ENCODE data around the gene PDCD2L. TPM values are rescaled to one million over a fixed set of nuclear protein-coding genes. Genes with fewer than 3 reads are reported as not detected.
"Not testable (repeated sequence)": the region's sequence is repeated elsewhere in the genome, so short reads cannot be mapped to it uniquely, and the experiment has no call there.

PDCD2L gene
- total and polyA plus RNA-seq, 4 donors, result 7.5 to 11.8 (median 10.8) TPM

GRCh38 chr19:34387446-34387810, 16.8 kb upstream of the PDCD2L start:
- no peaks in the 10 kb centered on the region for H3K4me1 ChIP-seq (ENCODE audit: control insufficient read depth in 5 of 5, insufficient read depth in 5 of 5, low read length in 5 of 5)
- WGBS, 2 donors, result 95 to 100% methylated on average over 1 of the region's 1 CpG
- TF ChIP-seq CTCF (IDR thresholded peaks at IDR 0.05; ENCODE audit: control extremely low read depth, extremely low read depth), result no peak

GRCh38 chr19:34388745-34389144, 15.5 kb upstream of the PDCD2L start:
- H3K4me1 ChIP-seq (ENCODE audit: control insufficient read depth in 5 of 5, insufficient read depth in 5 of 5, low read length in 5 of 5); H3K9ac ChIP-seq (ENCODE audit: insufficient read depth in 1 of 2, low read length in 2 of 2); ATAC-seq (ENCODE audit: insufficient read depth, low FRiP score); DNase-seq; H3K27me3 ChIP-seq (ENCODE audit: control insufficient read depth in 3 of 3, insufficient read depth in 3 of 3, low read length in 2 of 3); H3K27ac ChIP-seq (ENCODE audit: low read depth in 1 of 2, low read length in 1 of 2); H3K4me3 ChIP-seq; H3K9me3 ChIP-seq (ENCODE audit: control insufficient read depth in 4 of 4, insufficient read depth in 3 of 4, low read length in 3 of 4): not testable (repeated sequence)
- peaks cover 14 to 65% (median 51%) of the 10 kb centered on the region in 4 donors for H3K36me3 ChIP-seq (ENCODE audit: control insufficient read depth in 4 of 4, insufficient read depth in 4 of 4, low read length in 4 of 4)
- 100% methylated on average over 2 of the region's 2 CpGs for WGBS, 2 donors

More at GRCh38 chr19:34387446-34387810, 16.8 kb upstream of the PDCD2L start:
- Histone ChIP-seq H3K9me3 (ENCODE audit: control insufficient read depth in 4 of 4, insufficient read depth in 3 of 4, low read length in 3 of 4) (peaks cover 0 to 5% (median 1%) of the 10 kb centered on the region in 4 donors), H3K36me3 (ENCODE audit: control insufficient read depth in 4 of 4, insufficient read depth in 4 of 4, low read length in 4 of 4) (peaks cover 24 to 65% (median 58%) of the 10 kb centered on the region in 4 donors), H3K4me3 (no peak overlapping the region), H3K27me3 (ENCODE audit: control insufficient read depth in 3 of 3, insufficient read depth in 3 of 3, low read length in 2 of 3) (no peaks in the 10 kb centered on the region), H3K27ac (ENCODE audit: low read depth in 1 of 2, low read length in 1 of 2) (no peak overlapping the region), H3K9ac (ENCODE audit: insufficient read depth in 1 of 2, low read length in 2 of 2) (no peak overlapping the region)
- ATAC-seq (ENCODE audit: insufficient read depth, low FRiP score) (no peak), DNase-seq (no peak)

- no peak overlapping the region for H3K27ac ChIP-seq (ENCODE audit: low read depth in 1 of 2, low read length in 1 of 2)
- no peak for ATAC-seq (ENCODE audit: insufficient read depth, low FRiP score)
Measured at GRCh38 chr19:34391813-34392212, 12.4 kb upstream of the PDCD2L start.

DNA sequence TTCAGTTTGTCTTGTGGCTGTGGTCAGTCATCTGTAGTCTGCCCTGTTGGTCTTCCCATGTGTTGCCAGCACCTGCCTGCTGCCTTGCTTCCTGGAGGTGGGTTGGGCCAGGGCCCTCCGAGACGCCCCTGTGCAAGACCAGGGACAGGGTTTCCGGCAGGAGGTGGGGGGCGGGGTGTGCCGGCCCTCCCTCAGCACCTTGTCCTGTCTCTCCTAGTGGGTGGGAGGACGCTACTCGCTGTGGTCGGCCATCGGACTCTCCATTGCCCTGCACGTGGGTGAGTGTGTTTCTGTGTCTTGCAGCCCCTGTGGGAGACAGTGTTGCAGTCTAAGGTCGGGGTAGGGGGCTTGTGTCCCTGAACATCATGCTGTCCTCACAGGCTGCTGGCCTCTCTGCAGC, 11.2 kb upstream of the PDCD2L start:
- H3K27ac ChIP-seq (ENCODE audit: low read depth in 1 of 2, low read length in 1 of 2), result no peak overlapping the region
- no peaks in the 10 kb centered on the region for H3K27me3 ChIP-seq (ENCODE audit: control insufficient read depth in 3 of 3, insufficient read depth in 3 of 3, low read length in 2 of 3)
- ATAC-seq (ENCODE audit: insufficient read depth, low FRiP score), result no peak
- no peak overlapping the region for H3K4me3 ChIP-seq
- H3K4me1 ChIP-seq (ENCODE audit: control insufficient read depth in 5 of 5, insufficient read depth in 5 of 5, low read length in 5 of 5), result no peaks in the 10 kb centered on the region
- H3K36me3 ChIP-seq (ENCODE audit: control insufficient read depth in 4 of 4, insufficient read depth in 4 of 4, low read length in 4 of 4), result peaks cover 13 to 68% (median 42%) of the 10 kb centered on the region in 4 donors
- no peak overlapping the region for H3K9ac ChIP-seq (ENCODE audit: insufficient read depth in 1 of 2, low read length in 2 of 2)
- H3K9me3 ChIP-seq (ENCODE audit: control insufficient read depth in 4 of 4, insufficient read depth in 3 of 4, low read length in 3 of 4), result peaks cover 0 to 5% (median 1%) of the 10 kb centered on the region in 4 donors
- WGBS, 2 donors, result 88 to 91% methylated on average over 11 of the region's 11 CpGs
- DNase-seq, result no peak
- TF ChIP-seq CTCF (IDR thresholded peaks at IDR 0.05; ENCODE audit: control extremely low read depth, extremely low read depth), result no peak

More at GRCh38 chr19:34391813-34392212, 12.4 kb upstream of the PDCD2L start:
- Histone ChIP-seq H3K9ac (ENCODE audit: insufficient read depth in 1 of 2, low read length in 2 of 2) (no peak overlapping the region), H3K36me3 (ENCODE audit: control insufficient read depth in 4 of 4, insufficient read depth in 4 of 4, low read length in 4 of 4) (peaks cover 11 to 72% (median 47%) of the 10 kb centered on the region in 4 donors), H3K4me3 (no peak overlapping the region), H3K27me3 (ENCODE audit: control insufficient read depth in 3 of 3, insufficient read depth in 3 of 3, low read length in 2 of 3) (no peaks in the 10 kb centered on the region), H3K4me1 (ENCODE audit: control insufficient read depth in 5 of 5, insufficient read depth in 5 of 5, low read length in 5 of 5) (no peaks in the 10 kb centered on the region), H3K9me3 (ENCODE audit: control insufficient read depth in 4 of 4, insufficient read depth in 3 of 4, low read length in 3 of 4) (peaks cover 0 to 5% (median 1%) of the 10 kb centered on the region in 4 donors)
- DNase-seq, result no peak
- TF ChIP-seq CTCF (IDR thresholded peaks at IDR 0.05; ENCODE audit: control extremely low read depth, extremely low read depth), result no peak
